Colonic mucosa (tissue), 4 donors: ENCODE data around the gene INO80B. TPM values are rescaled to one million over a fixed set of nuclear protein-coding genes. Genes with fewer than 3 reads are reported as not detected.

Experiments used
- DNase-seq: peaks from one replicate; pipeline ENCODE4 v3.0.0-alpha.2; 2020
- H3K27ac ChIP-seq: fragments of 200-600 bp; one replicate; pipeline ENCODE4 v1.8.0; 2021
- H3K27me3 ChIP-seq: fragments of 200-600 bp; one replicate; pipeline ENCODE4 v1.8.0; 2021
- H3K36me3 ChIP-seq: fragments of 200-600 bp; one replicate; pipeline ENCODE4 v1.8.0; 2021
- H3K4me1 ChIP-seq: fragments of 200-600 bp; one replicate; pipeline ENCODE4 v1.8.0; 2021; ENCODE audit warnings: mild to moderate bottlenecking
- H3K4me3 ChIP-seq: fragments of 200-600 bp; one replicate; pipeline ENCODE4 v1.8.0; 2021
- H3K9ac ChIP-seq, 2 donors: one replicate each; pipeline ENCODE4 v1.7.0; 2013; ENCODE audit warnings: control low read depth in 2 of 2, low read depth in 2 of 2, low read length in 2 of 2
- H3K9me3 ChIP-seq: fragments of 200-600 bp; one replicate; pipeline ENCODE4 v1.8.0; 2021
- CTCF ChIP-seq: fragments of 200-600 bp; IDR thresholded peaks from one replicate; pipeline ENCODE4 v1.8.0; 2022; ENCODE audit warnings: antibody characterized with exemption, mild to moderate bottlenecking
- intact Hi-C: fragments of 100-400 bp; cut with DNase I; formaldehyde crosslinking; loops from one replicate; pipeline ENCODE4 v1.14.1; 2022
- total RNA-seq, 2 donors: library from RNA; stranded (reverse); fragmentation: NEBNext Ultra II Directional in 1 of 2; extraction: Animal tissue kit (Norgen Biotek cat#: 25700) in 1 of 2; gene quantifications; one replicate each; pipeline ENCODE4 v1.2.1, GENCODE V29; 2021
- donor health status: healthy.
- donor health status: DM: no; HTN: no; CAD: no.
- donor health status: DM: no; HTN: no; CAD: no.

INO80B gene
- total RNA-seq, 2 donors from 2014 or later: 18.2 to 23.9 TPM

- Histone ChIP-seq H3K36me3 (no peaks in the 10 kb centered on the region), H3K9me3 (no peaks in the 10 kb centered on the region), H3K4me3 (no peak overlapping the region), H3K27me3 (no peaks in the 10 kb centered on the region), H3K9ac (no peak overlapping the region), H3K4me1 (no peaks in the 10 kb centered on the region), H3K27ac (no peak overlapping the region)
- intact Hi-C loops: no loop called here
- no peak for TF ChIP-seq CTCF
- no peak for DNase-seq
Measured at GRCh38 chr2:74427551-74427950, 27.3 kb upstream of the INO80B start.

DNA sequence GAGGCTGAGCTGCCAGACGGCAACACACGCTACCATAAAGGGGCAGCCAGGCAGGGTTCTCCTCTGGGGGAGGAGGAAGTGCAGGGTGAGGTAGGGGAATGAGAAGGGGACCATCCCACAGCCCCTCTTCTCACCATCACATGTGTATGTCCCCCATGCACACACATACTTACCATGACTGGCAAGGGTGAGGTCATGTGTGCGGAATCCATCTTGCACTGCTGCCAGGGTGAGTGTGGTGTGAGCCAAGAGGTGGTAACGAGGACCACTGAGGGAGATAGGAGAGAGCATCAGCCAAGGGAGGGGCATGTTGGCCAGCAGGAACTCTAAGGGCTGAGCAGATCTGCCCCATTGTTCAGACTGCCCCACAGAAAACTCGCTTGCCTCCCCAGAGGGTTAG is 26.2 kb upstream of the INO80B start:
- Histone ChIP-seq H3K36me3 (no peaks in the 10 kb centered on the region), H3K27me3 (no peaks in the 10 kb centered on the region), H3K27ac (no peak overlapping the region), H3K4me1 (no peaks in the 10 kb centered on the region), H3K4me3 (no peak overlapping the region), H3K9ac (no peak overlapping the region), H3K9me3 (no peaks in the 10 kb centered on the region)
- TF ChIP-seq CTCF: no peak
- intact Hi-C loops: no loop called here
- DNase-seq: no peak

DNA sequence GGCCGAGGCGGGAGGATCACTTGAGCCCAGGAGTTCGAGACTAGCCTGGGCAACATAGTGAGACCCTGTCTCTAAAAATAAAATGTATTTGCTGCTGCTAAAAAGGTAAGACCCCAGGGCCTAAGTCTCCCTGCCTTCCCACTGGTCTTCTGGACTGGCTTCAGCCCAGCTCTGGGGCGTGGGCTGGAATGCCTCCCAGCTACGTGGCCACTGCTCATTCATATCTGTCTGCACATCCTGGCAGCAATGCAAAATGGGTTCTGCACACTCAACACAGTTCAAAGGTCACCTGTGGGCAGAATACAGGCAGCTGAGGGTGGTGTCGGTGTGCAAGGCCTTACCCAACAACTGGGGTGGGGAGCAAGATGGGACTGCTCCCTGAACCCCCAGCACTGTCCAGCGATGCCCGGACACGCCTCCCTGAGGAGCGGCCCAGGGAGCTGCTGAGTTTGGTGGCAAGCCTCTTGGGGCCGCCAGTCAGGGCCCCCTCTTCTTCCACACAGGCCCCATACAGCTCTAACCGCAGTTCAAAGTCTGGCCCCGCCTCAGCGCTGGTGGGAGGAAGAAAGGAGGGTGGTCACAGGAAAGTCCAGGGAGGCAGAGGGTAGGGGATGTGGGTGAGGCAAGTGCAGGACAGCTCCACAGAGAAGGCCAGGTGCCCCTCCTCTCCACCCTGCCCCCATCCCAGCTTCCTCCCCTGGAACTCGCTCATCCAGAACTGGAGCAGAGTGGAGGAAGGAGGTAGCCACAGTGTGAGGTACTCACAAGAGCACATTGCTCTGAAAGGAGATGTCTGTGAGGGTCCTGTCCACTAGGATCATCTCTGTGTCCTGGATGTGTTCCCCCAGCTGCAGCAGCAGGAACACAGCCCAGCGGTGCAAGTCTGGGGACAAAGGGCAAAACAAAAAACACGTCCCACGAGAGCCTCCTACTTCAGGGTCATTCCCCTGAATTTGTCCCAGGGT is 25.1 kb upstream of the INO80B start:
- H3K36me3 ChIP-seq: no peaks in the 10 kb centered on the region
- peak overlapping the region in 1 of 2 donors; percentile 55 for H3K9ac ChIP-seq

DNA sequence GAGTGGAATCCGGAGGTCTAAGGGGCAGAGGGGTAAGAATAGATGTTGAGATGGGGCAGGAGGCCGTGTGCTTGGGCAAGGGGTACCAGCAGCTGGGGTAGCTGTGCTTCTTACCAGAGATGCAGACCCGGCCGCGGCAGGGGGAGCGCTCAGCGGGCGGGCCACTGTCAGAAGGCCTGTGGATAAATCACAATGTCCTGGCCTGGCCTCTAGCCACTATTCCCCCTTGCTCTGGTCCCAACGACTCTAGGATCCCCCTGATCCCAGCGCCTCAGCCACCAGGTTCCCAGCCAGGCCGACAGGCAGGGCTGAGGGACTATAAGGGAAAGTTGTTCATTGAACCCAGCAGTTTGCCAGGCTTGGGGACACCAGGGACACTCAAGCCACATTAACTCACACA is 24.4 kb upstream of the INO80B start:
- Histone ChIP-seq H3K27ac (peak overlapping the region; percentile 11), H3K9me3 (no peaks in the 10 kb centered on the region), H3K36me3 (no peaks in the 10 kb centered on the region), H3K27me3 (no peaks in the 10 kb centered on the region), H3K4me3 (no peak overlapping the region), H3K4me1 (no peaks in the 10 kb centered on the region), H3K9ac (peak overlapping the region in 1 of 2 donors; percentile 55)
- no peak for TF ChIP-seq CTCF
- intact Hi-C loops: no loop called here
- no peak for DNase-seq

More for the DNA sequence above, 25.1 kb upstream of the INO80B start:
- Histone ChIP-seq H3K4me1 (no peaks in the 10 kb centered on the region), H3K27me3 (no peaks in the 10 kb centered on the region), H3K27ac (peak overlapping the region; percentile 11), H3K4me3 (no peak overlapping the region), H3K9me3 (no peaks in the 10 kb centered on the region)
- intact Hi-C loops: no loop called here
- peak; percentile 77 for DNase-seq
- TF ChIP-seq CTCF: no peak

DNA sequence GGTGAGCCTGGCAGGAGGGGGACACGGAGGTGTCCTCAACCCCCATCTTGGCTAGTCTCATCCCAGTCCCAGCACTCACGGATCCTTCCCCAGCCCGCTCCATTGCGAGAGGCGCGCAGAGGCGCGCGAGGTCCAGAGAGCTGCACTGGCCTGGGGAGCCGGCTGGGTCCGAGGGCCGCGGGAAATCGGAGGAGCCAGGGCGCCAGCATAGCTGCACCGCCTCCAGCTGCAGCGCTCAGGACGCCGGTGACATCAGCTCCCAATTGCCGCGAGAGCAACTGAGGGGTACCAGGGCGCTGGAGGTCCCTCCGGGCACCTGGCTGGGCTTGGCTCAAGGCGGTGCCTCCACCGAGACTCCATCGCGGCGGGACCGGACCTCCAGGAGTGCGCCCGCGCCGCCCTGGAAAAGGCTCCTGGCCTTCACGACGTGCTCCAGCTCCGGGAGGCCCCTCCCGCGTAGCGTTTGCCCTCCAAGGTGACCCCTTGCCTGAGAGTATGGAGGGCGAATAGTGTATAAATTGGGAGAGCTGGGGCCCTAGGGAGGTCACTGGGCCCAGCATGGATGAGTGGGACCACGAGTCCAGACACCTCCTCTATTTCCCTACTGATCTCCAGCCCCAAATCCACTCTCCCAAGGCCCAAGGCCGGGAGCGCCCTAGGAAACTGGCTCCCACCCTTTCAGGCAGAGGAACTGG is 18.6 kb upstream of the INO80B start:
- no peak overlapping the region for H3K27ac ChIP-seq

More for the DNA sequence above, 18.6 kb upstream of the INO80B start:
- H3K36me3 ChIP-seq: no peaks in the 10 kb centered on the region
- intact Hi-C loops: no loop called here
- H3K9me3 ChIP-seq: no peaks in the 10 kb centered on the region
- no peak for DNase-seq
- H3K4me1 ChIP-seq: peaks cover 5% of the 10 kb centered on the region
- H3K9ac ChIP-seq: no peak overlapping the region
- no peak for TF ChIP-seq CTCF
- H3K27me3 ChIP-seq: no peaks in the 10 kb centered on the region
- H3K4me3 ChIP-seq: no peak overlapping the region
